ENCODE measurements around the gene ADRM1. TPM values are rescaled to one million over a fixed set of nuclear protein-coding genes. Genes with fewer than 3 reads are reported as not detected.

ADRM1 gene
- total RNA-seq, 2 experiments from 2014 or later = 40.8 to 44.3 TPM

DNA sequence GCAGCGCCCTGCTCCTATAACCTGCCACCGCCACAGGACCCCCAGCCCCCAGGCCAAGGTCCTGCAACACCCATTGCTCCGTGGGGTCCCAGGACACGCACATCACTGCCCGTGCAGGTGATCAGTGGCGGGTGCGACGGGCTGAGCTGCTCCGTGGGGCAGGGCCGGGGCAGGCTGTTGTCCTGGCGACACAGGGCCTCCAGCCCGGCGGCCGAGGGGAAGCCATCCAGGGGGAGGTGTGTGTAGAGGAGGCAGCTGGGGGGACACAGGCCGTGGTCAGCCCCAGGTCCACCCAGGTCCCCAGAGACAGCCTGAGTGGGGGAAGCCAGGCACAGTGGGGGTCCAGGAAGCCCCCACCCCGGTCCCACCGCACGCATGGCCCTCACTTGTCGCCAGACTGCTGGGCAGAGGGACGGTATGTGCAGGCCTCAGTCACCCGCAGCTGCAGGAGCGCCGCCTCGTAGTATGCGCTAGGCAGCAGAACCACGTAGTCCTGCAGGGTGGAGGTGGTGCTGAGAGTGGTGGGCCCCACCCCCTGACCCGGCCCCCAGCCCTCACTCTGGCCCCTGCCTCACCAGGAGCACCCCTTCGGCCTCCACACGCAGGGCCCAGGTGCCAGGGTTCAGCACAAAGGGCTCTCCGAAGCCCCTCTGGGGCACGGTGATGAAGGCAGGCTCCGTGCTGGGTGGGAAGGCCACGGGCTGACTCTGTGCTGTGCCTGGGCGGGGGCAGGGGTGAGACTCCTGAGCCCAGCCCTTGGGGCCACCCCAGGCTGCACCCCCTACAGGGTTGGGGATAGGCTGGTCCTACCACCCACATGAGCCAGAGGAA is 30.4 kb downstream of the ADRM1 start:
- POLR2A ChIA-PET = no interaction called here
- no peaks in the 10 kb centered on the region for H3K4me1 ChIP-seq (ENCODE audit: insufficient read depth, low read length)
- no peak overlapping the region for H3K4me3 ChIP-seq (ENCODE audit: low read length)
- peaks cover 0 to 2% of the 10 kb centered on the region in 2 experiments for H3K27me3 ChIP-seq (ENCODE audit: control insufficient read depth in 1 of 2, insufficient read depth in 2 of 2, low read length in 2 of 2)
- H3K27ac ChIP-seq (ENCODE audit: low read depth in 1 of 2, low read length in 2 of 2) = no peak overlapping the region
- Mint-ChIP-seq H3K27ac (no peak overlapping the region), H3K36me3 (ENCODE audit: low read depth) (no peaks in the 10 kb centered on the region), H3K4me1 (ENCODE audit: low read depth) (no peaks in the 10 kb centered on the region), H3K9me3 (no peaks in the 10 kb centered on the region), H3K27me3 (peaks cover 14% of the 10 kb centered on the region), H3K4me3 (no peak overlapping the region)
- DNase-seq = no peak
- TF ChIP-seq CTCF (IDR thresholded peaks at IDR 0.05) = no peak
- H3K36me3 ChIP-seq (ENCODE audit: insufficient read depth, low read length) = no peaks in the 10 kb centered on the region
- ATAC-seq (ENCODE audit: poor library complexity) = no peak
- H3K9me3 ChIP-seq (ENCODE audit: control insufficient read depth in 1 of 2, insufficient read depth in 1 of 2, low read length in 2 of 2) = peaks cover 0 to 18% of the 10 kb centered on the region in 2 experiments
- CTCF ChIA-PET = no interaction called here
- intact Hi-C loops (cut with DNase I, micrococcal nuclease) = no loop called here

DNA sequence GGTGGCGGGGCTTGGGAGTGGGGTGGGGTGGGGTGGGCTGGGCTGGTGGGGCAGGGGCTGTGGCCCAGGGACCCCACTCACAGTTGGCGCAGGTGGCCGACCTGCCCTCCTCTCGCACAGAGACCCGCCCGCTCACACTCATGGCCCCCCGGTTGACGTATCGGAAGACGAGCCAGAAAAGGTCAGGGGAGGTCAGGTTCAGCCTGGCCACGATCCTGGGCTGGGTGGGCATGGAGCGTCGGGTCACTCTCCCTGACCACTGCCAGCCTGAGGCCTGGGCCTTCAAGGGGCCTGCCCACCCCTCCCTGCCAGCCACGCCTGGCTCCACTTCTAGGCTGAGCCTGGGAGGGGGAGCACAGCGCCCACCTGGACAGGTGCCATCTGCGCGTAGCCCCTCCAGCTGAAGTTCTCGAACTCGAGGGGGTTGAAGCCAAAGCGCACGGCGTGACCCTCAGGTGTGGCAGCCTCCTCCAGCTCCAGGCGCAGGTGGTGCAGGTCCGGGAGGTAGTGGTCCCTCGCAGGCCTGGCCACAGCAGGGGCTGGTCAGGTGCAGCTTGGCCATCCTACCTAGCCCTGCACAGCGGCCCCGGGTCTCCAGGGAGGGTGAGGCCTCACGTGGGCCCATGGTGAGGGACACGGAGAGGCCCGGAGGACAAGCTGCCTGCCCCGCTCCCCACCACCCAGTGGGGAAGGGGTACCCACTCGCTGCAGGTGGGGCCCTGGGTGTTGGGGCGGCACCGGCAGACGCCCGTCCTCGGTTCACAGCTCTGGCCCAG is 31.2 kb downstream of the ADRM1 start:
- ChIA-PET POLR2A (no interaction called here), CTCF (no interaction called here)
- Histone ChIP-seq H3K4me3 (ENCODE audit: low read length) (no peak overlapping the region), H3K27me3 (ENCODE audit: control insufficient read depth in 1 of 2, insufficient read depth in 2 of 2, low read length in 2 of 2) (peaks cover 0 to 2% of the 10 kb centered on the region in 2 experiments), H3K9me3 (ENCODE audit: control insufficient read depth in 1 of 2, insufficient read depth in 1 of 2, low read length in 2 of 2) (peaks cover 0 to 18% of the 10 kb centered on the region in 2 experiments), H3K4me1 (ENCODE audit: insufficient read depth, low read length) (no peaks in the 10 kb centered on the region), H3K36me3 (ENCODE audit: insufficient read depth, low read length) (no peaks in the 10 kb centered on the region), H3K27ac (ENCODE audit: low read depth in 1 of 2, low read length in 2 of 2) (no peak overlapping the region)
- H3K27me3 Mint-ChIP-seq = peaks cover 14% of the 10 kb centered on the region
- intact Hi-C loops (cut with DNase I, micrococcal nuclease) = no loop called here
- H3K4me1 Mint-ChIP-seq (ENCODE audit: low read depth) = no peaks in the 10 kb centered on the region
- no peaks in the 10 kb centered on the region for H3K9me3 Mint-ChIP-seq
- H3K4me3 Mint-ChIP-seq = no peak overlapping the region
- H3K27ac Mint-ChIP-seq = no peak overlapping the region
- no peak for TF ChIP-seq CTCF (IDR thresholded peaks at IDR 0.05)
- ATAC-seq (ENCODE audit: poor library complexity) (no peak), DNase-seq (no peak)
- H3K36me3 Mint-ChIP-seq (ENCODE audit: low read depth) = no peaks in the 10 kb centered on the region

GRCh38 chr20:62334881-62335280 is 32.1 kb downstream of the ADRM1 start:
- no peaks in the 10 kb centered on the region for H3K4me1 ChIP-seq (ENCODE audit: insufficient read depth, low read length)
- Mint-ChIP-seq H3K27ac (no peak overlapping the region), H3K9me3 (no peaks in the 10 kb centered on the region), H3K4me1 (ENCODE audit: low read depth) (no peaks in the 10 kb centered on the region), H3K27me3 (peaks cover 21% of the 10 kb centered on the region), H3K4me3 (no peak overlapping the region), H3K36me3 (ENCODE audit: low read depth) (no peaks in the 10 kb centered on the region)
- TF ChIP-seq CTCF (IDR thresholded peaks at IDR 0.05) = no peak
- CTCF ChIA-PET = no interaction called here
- H3K27ac ChIP-seq (ENCODE audit: low read depth in 1 of 2, low read length in 2 of 2) = no peak overlapping the region
- ATAC-seq (ENCODE audit: poor library complexity) (no peak), DNase-seq (no peak)
- H3K9me3 ChIP-seq (ENCODE audit: control insufficient read depth in 1 of 2, insufficient read depth in 1 of 2, low read length in 2 of 2) = peaks cover 0 to 20% of the 10 kb centered on the region in 2 experiments
- H3K4me3 ChIP-seq (ENCODE audit: low read length) = no peak overlapping the region
- no peaks in the 10 kb centered on the region for H3K36me3 ChIP-seq (ENCODE audit: insufficient read depth, low read length)
- POLR2A ChIA-PET = no interaction called here
- peaks cover 0 to 2% of the 10 kb centered on the region in 2 experiments for H3K27me3 ChIP-seq (ENCODE audit: control insufficient read depth in 1 of 2, insufficient read depth in 2 of 2, low read length in 2 of 2)
- intact Hi-C loops (cut with DNase I, micrococcal nuclease) = no loop called here

Data from CD4-positive, alpha-beta T cell (primary cell).